Measurements from ENCODE around the gene BAG3. TPM values are rescaled to one million over a fixed set of nuclear protein-coding genes. Genes with fewer than 3 reads are reported as not detected.

The BAG3 gene
- total RNA-seq, 1 experiment from 2014 or later: 131 TPM

GRCh38 chr10:119604468-119604867 lies 46.7 kb upstream of the BAG3 start:
- POLR2A ChIA-PET: no interaction called here
- CTCF ChIA-PET: no interaction called here

More at GRCh38 chr10:119604468-119604867, 46.7 kb upstream of the BAG3 start:
- H3K4me3 ChIP-seq (ENCODE audit: low read depth in 2 of 2, low read length in 2 of 2): no peak overlapping the region
- in situ Hi-C loops (cut with HindIII; ENCODE audit: low pct_unique_long_range_greater_than_20kb, low sequenced_read_pairs) (no loop called here), intact Hi-C loops (cut with micrococcal nuclease; ENCODE audit: unreplicated experiment) (loop anchor here (10.0 kb wide), 1 partner anchor 250 kb away; no protein-coding TSS in a partner anchor)
- ATAC-seq: no peak
- no peak for DNase-seq (ENCODE audit: low read depth, low spot score)
- H3K27ac ChIP-seq (ENCODE audit: low read length): no peak overlapping the region
- BruUV-seq (replicated peaks): no TSS peak
- no peak for TF ChIP-seq REST (IDR thresholded peaks at IDR 0.05; ENCODE audit: insufficient read depth in 1 of 2, low read depth in 2 of 2, low read length in 1 of 2)
- TF ChIP-seq CTCF (IDR thresholded peaks at IDR 0.05): no peak
- no peak for TF ChIP-seq TCF7L2 (IDR thresholded peaks at IDR 0.05; ENCODE audit: low read depth, low read length)
- no peak for TF ChIP-seq POLR2AphosphoS5 (IDR thresholded peaks at IDR 0.05; ENCODE audit: low read depth, low read length)
- no peak for TF ChIP-seq SIN3A (IDR thresholded peaks at IDR 0.05; ENCODE audit: borderline replicate concordance, insufficient read depth, low read depth, low read length)
- H3K27me3 ChIP-seq (ENCODE audit: control insufficient read depth, insufficient read depth, low read length): no peaks in the 10 kb centered on the region
- H3K36me3 ChIP-seq (ENCODE audit: control insufficient read depth, insufficient read depth, low read length): no peaks in the 10 kb centered on the region
- H3K4me1 ChIP-seq (ENCODE audit: control insufficient read depth, insufficient read depth, low read length): peaks cover 8% of the 10 kb centered on the region; the same call in 1 of the 2 replicates
- no peaks in the 10 kb centered on the region for H3K9me3 ChIP-seq (ENCODE audit: control insufficient read depth, insufficient read depth, low read depth, low read length)

Data from Panc1 (cell line).